ENCODE measurements around the gene RAD51C.
"Not testable (repeated sequence)": the region's sequence is repeated elsewhere in the genome, so short reads cannot be mapped to it uniquely, and the experiment has no call there.

RAD51C gene

DNA sequence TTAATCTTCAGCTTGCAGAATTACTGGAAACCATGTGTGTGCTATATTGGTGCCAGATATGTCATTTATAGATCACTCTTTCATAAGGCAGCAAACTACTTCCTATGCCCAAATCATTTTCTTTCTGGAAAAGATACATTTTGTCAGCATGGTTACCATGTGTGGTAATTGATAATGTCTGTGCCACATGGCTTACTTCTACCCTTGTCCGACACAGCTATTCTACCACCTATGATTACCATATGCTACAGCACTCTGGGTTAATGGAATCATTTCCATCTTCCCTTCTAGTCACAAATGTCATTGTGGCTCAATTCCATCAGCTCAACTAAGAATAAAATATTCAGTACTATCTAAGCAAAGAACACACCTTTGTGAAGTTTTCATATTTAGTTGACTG is 55.3 kb downstream of the RAD51C start:
- DNase-seq = no peak

DNA sequence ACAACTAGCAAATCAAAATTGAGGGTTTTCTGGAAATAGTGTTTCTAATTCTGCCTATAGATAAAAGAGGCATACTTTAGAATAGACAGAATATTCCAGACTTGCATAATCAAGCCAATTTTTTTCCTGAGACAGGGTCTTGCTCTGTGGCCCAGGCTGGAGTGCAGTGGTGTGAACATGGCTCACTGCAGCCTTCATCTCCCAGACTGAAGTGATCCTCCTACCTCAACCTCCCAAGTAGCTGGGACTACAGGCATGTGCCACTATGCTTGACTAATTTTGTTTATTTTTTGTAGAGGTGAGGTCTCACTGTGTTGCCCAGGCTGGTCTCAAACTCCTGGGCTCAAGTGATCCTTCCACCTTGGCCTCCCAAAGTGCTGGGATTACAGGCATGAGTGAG is 57.2 kb downstream of the RAD51C start:
- DNase-seq = not testable (repeated sequence)

DNA sequence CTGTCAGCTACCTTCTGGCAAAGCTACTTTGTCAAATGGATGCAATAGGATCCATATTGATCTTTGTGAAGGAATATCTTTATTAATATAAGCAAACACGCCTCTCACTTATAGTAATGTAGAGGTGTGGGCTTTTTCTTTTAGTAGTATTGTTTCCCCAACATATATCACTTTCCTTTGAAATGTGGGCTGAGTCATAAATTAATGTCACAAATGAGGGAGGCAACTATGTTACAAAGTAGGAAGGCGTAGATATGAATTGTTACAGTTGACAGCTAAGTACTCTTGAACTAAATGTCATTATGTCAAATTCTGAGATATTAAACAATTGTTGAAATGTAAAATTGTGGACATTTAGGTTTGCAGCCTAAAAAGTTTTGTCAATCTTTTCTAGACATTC is 60.6 kb downstream of the RAD51C start:
- no peak for DNase-seq

GRCh38 chr17:58755269-58755576 is 62.8 kb downstream of the RAD51C start:
- no peak for DNase-seq

GRCh38 chr17:58755577-58756245 is 63.3 kb downstream of the RAD51C start, which contains the start of gene PPM1E:
TSS of gene PPM1E (plus strand) at chr17:58755854.
- no peak for DNase-seq

DNA sequence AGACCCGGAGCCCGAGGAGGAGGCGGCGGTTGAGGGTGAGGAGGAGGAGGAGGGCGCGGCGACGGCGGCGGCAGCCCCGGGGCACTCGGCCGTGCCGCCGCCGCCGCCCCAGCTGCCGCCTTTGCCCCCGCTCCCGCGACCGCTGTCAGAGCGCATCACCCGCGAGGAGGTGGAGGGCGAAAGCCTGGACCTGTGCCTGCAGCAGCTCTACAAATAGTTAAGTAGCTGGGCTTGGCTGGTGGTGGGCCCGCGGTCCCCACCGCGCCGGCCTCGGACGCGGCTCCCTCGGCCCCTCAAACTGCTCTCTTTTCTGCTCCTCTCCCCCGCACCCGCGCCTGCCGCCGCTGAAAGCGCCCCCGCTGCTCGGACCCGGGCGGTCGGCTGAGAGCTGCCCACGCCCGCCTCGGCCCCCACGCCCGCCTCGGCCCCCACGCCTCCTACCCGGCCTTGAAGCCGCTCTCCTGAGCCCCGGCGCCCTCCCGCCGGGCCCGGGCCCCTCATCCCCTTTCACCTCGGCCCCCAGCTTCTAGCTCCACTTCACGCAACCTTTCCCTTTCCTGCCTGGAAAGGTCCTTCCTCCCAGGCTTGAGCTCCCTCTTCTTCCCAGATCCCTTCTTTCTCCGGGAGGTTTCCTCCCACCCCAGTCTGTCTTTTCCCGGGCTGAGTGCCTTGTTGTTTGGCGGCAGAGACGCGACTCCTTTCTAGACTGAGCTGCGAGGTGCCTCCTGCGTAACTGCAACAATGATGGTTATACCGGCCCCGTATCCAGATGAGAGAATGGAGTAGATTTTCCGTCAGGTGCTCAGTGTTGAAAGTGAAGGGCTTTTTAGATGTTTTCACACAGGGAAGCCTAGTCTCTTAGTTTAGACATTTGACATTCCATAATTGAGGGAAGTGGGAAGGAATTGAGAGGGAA is 64.1 kb downstream of the RAD51C start:
- no peak for DNase-seq

DNA sequence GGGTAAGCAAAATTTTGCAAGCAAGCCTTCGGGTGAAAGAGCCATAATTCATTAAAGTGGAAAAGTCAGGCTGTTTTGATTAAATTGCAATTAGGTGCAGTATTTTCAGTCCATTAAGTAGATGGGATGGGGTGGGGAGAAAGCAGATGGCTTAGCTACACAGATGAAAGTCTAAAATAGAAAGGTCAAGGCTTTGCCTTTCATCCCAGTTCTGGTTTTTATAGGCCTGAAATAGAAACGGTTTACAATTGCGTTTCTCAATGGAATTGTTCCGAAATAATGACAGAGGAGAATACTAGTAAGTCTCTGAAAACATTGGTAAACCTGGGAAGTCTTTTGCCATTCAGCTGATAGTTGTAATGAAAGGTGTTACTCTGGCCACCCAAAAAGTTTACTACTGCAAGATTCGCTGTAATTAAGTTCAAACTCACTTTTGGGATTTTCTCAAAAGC is 64.8 kb downstream of the RAD51C start:
- DNase-seq = no peak

DNA sequence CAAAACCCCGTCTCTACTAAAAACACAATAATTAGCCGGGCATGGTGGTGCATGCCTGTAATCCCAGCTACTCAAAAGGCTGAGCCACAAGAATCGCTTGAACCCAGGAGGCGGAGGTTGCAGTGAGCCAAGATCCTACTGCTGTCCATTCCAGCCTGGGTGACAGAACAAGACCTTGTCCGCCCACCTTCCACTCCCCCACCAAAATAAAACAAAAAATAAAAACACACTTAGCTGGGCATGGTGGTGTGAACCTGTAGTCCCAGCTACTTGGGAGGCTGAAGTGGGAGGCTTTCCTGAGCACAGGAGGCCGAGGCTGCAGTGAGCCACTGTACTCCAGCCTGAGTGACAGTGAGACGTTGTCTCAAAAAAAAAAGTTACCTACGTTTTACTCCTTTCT is 66.5 kb downstream of the RAD51C start:
- no peak for DNase-seq

DNA sequence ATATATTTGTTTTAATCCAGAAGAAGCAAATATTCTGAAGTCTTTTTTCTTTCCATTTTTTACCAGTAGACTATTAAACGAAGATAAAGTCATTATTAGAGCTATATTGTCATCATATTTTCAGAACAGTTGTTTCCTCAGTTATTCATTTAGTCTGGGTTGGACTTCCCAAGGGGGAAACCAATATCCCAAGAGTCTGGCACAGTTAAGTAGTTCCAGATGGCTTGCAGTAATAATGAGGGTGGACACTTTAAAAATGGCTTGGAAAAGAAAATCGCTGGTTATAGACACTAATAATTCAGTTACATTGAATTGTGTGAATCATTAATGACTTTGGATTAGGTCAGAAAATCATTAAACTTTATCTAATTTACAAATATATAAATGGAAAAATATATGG is 67.1 kb downstream of the RAD51C start:
- no peak for DNase-seq

- no peak for DNase-seq
These were observed 67.8 kb downstream of the RAD51C start for GRCh38 chr17:58760248-58760647.

DNA sequence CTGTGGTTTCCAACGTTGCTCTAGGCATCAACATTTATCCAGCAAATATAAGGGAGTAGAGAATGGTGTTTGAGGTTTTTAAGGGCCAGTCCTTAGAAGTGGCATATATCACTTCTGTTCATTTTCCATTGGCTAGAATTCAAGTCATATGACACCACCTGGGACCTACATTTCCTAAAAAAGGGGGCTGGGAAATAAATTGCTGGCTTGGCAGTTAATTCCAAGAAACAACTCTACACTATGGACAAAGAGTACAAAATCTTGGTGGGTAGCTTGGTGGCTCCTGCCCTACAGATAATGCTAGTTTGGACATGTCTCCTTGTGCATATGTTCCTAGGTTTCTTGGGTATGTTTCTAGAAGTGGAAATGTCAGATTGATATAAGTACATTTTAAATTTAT is 70.9 kb downstream of the RAD51C start:
- no peak for DNase-seq

GRCh38 chr17:58764373-58764772 is 72.0 kb downstream of the RAD51C start:
- DNase-seq = no peak

DNA sequence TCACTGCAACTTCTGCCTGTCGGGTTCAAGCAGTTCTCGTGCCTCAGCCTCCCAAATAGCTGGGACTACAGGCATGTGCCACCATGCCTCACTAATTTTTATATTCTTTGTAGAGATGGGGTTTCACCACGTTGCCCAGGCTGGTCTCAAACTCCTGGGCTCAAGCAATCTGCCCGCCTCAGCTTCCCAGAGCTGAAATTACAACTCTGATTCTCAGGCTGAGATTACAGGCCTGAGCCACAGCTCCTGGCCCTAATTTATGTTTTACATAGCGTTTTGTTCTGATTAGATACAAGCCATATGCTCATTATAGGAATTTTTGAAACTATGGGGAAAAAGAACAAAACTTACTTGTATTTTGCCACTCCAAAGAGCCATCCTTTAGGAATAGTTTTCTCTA is 86.1 kb downstream of the RAD51C start:
- not testable (repeated sequence) for DNase-seq

DNA sequence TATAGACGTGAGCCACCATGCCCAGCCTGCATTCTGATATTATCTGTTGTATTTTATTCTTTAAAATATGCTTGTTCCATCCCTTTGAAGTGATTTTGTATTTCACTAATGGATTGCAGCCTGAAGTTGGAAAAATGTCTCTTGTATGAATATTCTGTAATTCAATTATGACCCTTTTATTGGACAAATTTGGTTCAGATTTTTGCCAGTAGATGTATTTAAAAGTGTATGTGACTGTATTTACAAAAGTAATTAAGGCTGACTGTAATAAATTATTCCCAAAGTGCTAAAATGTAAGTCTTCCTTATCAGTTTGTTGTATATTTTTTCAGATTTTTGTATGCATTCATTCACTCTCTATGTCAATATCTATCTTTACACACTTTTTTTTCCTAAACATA is 87.0 kb downstream of the RAD51C start:
- DNase-seq = no peak

- no peak for DNase-seq
These were observed 91.0 kb downstream of the RAD51C start for GRCh38 chr17:58783380-58783779.

DNA sequence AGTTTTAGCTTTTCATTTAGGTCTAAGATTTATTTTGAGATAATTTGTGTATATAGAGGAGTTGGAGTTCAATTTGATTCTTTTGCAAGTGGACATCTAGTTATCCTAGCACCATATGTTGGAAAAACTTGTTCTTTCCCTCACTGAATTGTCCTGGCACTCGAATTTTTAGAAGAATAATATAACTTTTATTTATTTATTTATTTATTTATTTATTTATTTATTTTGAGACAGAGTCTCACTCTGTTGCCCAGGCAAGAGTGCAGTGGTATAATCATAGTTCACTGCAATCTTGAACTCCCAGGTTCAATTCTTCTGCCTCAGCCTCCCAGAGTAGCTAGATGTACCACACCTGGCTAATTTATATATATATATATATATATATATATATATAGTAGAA is 92.7 kb downstream of the RAD51C start:
- no peak for DNase-seq

Measured in GF-D8 (cell line).